OCI-LY1 (cell line): ENCODE measurements around the gene FRK.

ENCODE experiments used
- EZH2 ChIP-seq: fragments of 200-600 bp; sonication (generic), shearing (Covaris generic); IDR thresholded peaks from 2 replicates; pipeline ENCODE4 v1.8.0; 2017; ENCODE audit warnings: borderline replicate concordance, mixed run types, mild to moderate bottlenecking, antibody characterized with exemption, low read length, moderate library complexity, mixed read lengths
- TF ChIP-seq, protein P1 (sequence below): fragments of 200-600 bp; sonication (generic), shearing (Covaris generic); IDR thresholded peaks from 2 replicates; pipeline ENCODE4 v1.5.1; 2017; ENCODE audit warnings: mild to moderate bottlenecking, antibody characterized with exemption, low read length, moderate library complexity, mixed read lengths

DNA sequence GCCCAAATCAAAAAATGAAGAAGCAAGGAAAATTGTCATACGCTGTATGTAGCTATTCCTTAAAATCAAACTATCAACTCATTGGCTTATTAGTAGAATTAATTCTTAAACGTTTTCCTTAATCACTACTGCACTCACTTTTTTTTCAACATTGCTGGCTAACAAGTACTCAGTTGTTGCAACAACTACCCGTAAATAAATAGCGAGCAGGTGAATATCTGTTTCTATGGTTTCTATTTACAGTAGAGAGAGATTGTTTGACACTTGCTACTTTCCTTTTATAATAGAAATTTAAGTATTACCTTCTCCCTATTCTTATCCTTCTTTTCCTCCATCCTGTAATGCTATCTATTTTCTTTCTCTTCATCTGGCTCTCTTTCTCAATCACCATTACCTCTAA, 25.1 kb downstream of the FRK start:
- TF ChIP-seq, protein P1, sequence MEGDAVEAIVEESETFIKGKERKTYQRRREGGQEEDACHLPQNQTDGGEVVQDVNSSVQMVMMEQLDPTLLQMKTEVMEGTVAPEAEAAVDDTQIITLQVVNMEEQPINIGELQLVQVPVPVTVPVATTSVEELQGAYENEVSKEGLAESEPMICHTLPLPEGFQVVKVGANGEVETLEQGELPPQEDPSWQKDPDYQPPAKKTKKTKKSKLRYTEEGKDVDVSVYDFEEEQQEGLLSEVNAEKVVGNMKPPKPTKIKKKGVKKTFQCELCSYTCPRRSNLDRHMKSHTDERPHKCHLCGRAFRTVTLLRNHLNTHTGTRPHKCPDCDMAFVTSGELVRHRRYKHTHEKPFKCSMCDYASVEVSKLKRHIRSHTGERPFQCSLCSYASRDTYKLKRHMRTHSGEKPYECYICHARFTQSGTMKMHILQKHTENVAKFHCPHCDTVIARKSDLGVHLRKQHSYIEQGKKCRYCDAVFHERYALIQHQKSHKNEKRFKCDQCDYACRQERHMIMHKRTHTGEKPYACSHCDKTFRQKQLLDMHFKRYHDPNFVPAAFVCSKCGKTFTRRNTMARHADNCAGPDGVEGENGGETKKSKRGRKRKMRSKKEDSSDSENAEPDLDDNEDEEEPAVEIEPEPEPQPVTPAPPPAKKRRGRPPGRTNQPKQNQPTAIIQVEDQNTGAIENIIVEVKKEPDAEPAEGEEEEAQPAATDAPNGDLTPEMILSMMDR = no peak
- no peak for TF ChIP-seq EZH2
